Ishikawa (cell line): ENCODE results near the gene ERVW-1.
"Not testable (repeated sequence)": the region's sequence is repeated elsewhere in the genome, so short reads cannot be mapped to it uniquely, and the experiment has no call there.

Experiments
- CEBPB ChIP-seq: IDR thresholded peaks from 2 replicates; pipeline ENCODE4 v1.6.1; 2012
- CREB1 ChIP-seq: IDR thresholded peaks from 2 replicates; pipeline ENCODE4 v1.6.1; 2012; ENCODE audit warnings: low read depth
- EGR1 ChIP-seq: IDR thresholded peaks from 2 replicates; pipeline ENCODE4 v1.6.1; 2012
- EP300 ChIP-seq: IDR thresholded peaks from 2 replicates; pipeline ENCODE4 v1.6.1; 2012; ENCODE audit warnings: borderline replicate concordance
- FOXM1 ChIP-seq: IDR thresholded peaks from 2 replicates; pipeline ENCODE4 v1.6.1; 2012; ENCODE audit warnings: low read depth, borderline replicate concordance
- NFIC ChIP-seq: IDR thresholded peaks from 2 replicates; pipeline ENCODE4 v1.6.1; 2012
- RAD21 ChIP-seq: IDR thresholded peaks from 2 replicates; pipeline ENCODE4 v1.6.1; 2012; ENCODE audit warnings: low read depth
- REST ChIP-seq: IDR thresholded peaks from 2 replicates; pipeline ENCODE4 v1.6.1; 2012; ENCODE audit warnings: low read depth, mild to moderate bottlenecking
- TAF1 ChIP-seq: IDR thresholded peaks from 2 replicates; pipeline ENCODE4 v1.6.1; 2012; ENCODE audit warnings: low read depth, mild to moderate bottlenecking
- TCF12 ChIP-seq: IDR thresholded peaks from 2 replicates; pipeline ENCODE4 v1.6.1; 2012; ENCODE audit warnings: low read depth
- TEAD4 ChIP-seq: IDR thresholded peaks from 2 replicates; pipeline ENCODE4 v1.6.1; 2012
- USF1 ChIP-seq: IDR thresholded peaks from 2 replicates; pipeline ENCODE4 v1.6.1; 2012
- YY1 ChIP-seq: IDR thresholded peaks from 2 replicates; pipeline ENCODE4 v1.6.1; 2012; ENCODE audit warnings: low read depth
- ZBTB7A ChIP-seq: IDR thresholded peaks from 2 replicates; pipeline ENCODE4 v1.6.1; 2012; ENCODE audit warnings: low read depth
- TF ChIP-seq, protein P1 (sequence below): IDR thresholded peaks from 2 replicates; pipeline ENCODE4 v1.6.1; 2012

ERVW-1 gene, protein sequence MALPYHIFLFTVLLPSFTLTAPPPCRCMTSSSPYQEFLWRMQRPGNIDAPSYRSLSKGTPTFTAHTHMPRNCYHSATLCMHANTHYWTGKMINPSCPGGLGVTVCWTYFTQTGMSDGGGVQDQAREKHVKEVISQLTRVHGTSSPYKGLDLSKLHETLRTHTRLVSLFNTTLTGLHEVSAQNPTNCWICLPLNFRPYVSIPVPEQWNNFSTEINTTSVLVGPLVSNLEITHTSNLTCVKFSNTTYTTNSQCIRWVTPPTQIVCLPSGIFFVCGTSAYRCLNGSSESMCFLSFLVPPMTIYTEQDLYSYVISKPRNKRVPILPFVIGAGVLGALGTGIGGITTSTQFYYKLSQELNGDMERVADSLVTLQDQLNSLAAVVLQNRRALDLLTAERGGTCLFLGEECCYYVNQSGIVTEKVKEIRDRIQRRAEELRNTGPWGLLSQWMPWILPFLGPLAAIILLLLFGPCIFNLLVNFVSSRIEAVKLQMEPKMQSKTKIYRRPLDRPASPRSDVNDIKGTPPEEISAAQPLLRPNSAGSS

GRCh38 chr7:92477681-92478080 is at the start of gene ERVW-1:
TSS of gene ERVW-1 (minus strand) at chr7:92477946. CDS start at chr7:92470381, 7,565 bp downstream.
- not testable (repeated sequence) for TF ChIP-seq YY1, TAF1, TCF12

DNA sequence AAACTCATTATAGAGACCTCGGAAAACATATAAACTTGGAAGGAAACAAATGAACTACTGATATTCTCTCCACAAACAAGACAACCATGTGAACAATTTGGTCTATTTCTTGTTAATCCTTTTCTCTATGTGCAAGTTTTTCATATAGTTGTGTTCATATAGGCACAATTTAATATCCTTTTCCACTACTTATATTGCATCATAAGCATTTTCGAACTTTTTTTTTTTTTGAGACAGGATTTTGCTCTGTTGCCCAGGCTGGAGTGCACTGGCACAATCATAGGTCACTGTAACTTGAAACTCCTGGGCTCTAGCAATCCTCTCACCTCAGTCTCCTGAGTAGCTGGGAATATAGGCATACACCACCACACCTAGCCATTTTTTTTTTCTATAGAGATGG is 45.4 kb upstream of the ERVW-1 start:
- TF ChIP-seq EGR1 = no peak
- no peak for TF ChIP-seq CEBPB
- no peak for TF ChIP-seq TEAD4
- no peak for TF ChIP-seq TCF12
- no peak for TF ChIP-seq REST
- no peak for TF ChIP-seq RAD21
- TF ChIP-seq ZBTB7A = no peak
- TF ChIP-seq, protein P1, sequence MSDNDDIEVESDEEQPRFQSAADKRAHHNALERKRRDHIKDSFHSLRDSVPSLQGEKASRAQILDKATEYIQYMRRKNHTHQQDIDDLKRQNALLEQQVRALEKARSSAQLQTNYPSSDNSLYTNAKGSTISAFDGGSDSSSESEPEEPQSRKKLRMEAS = no peak
- no peak for TF ChIP-seq FOXM1
- TF ChIP-seq NFIC = no peak

DNA sequence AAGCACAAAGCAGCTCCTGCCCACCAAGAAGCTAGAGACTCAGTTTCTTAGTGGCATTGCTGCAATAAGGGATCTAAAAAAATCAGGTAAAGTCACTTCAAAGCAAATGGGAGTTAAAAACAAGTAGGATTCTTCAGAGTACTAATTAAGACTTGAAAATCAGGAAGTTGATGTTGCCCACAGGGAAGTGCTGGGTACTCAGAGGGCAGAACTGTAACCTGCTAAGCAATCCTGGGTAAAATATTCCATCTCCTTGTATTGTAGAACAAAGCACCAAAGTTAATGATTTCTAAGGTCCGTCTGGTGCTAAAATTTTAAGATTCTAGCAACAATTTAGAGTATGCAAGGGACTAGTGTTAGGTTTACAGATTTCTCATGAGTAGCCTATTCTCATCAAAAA is 42.3 kb upstream of the ERVW-1 start:
- TF ChIP-seq CREB1 = no peak
- no peak for TF ChIP-seq EP300
- TF ChIP-seq TAF1 = no peak
- TF ChIP-seq EGR1 = no peak
- TF ChIP-seq TEAD4 = no peak
- TF ChIP-seq ZBTB7A = no peak
- no peak for TF ChIP-seq TCF12
- TF ChIP-seq NFIC = no peak
- TF ChIP-seq, protein P1 = no peak
- TF ChIP-seq CEBPB = no peak
- no peak for TF ChIP-seq FOXM1
- no peak for TF ChIP-seq YY1
- no peak for TF ChIP-seq RAD21
- no peak for TF ChIP-seq REST
- no peak for TF ChIP-seq USF1

- TF ChIP-seq TCF12 = no peak
- no peak for TF ChIP-seq YY1
- TF ChIP-seq FOXM1 = no peak
- TF ChIP-seq NFIC = no peak
- TF ChIP-seq EGR1 = no peak
- TF ChIP-seq, protein P1 = no peak
- TF ChIP-seq TAF1 = no peak
- no peak for TF ChIP-seq EP300
- TF ChIP-seq REST = no peak
- TF ChIP-seq CREB1 = no peak
- no peak for TF ChIP-seq ZBTB7A
- no peak for TF ChIP-seq CEBPB
- no peak for TF ChIP-seq USF1
Observed at GRCh38 chr7:92517631-92518030, 39.9 kb upstream of the ERVW-1 start.
